ENCODE data around the gene ZNF221. TPM values are rescaled to one million over a fixed set of nuclear protein-coding genes. Genes with fewer than 3 reads are reported as not detected.

The ZNF221 gene
- total and polyA plus RNA-seq, 10 of the 15 experiments (the other 5 are each of a cell fraction or from before 2014, with no cell fraction given) = 0.15 to 1.7 (median 0.45) TPM; not detected in 1

- CTCF ChIA-PET = no interaction called here
Measured at GRCh38 chr19:43902399-43902798, 48.6 kb upstream of the ZNF221 start.

More at GRCh38 chr19:43902399-43902798, 48.6 kb upstream of the ZNF221 start:
- ChIA-PET POLR2A (interaction anchor here (1.6 kb wide), 1 partner anchor 33 kb away, joined by 9 read pairs; the partner anchor contains the start of gene ZNF45), RAD21 (ENCODE audit: unreplicated experiment) (interaction anchor here (1.3 kb wide), 1 partner anchor 33 kb away, joined by 4 read pairs; the partner anchor contains the start of gene ZNF45), SMC1A (ENCODE audit: uncharacterized antibody, unreplicated experiment) (interaction anchor here (1.1 to 1.3 kb wide), 2 partner anchors 74 to 193 kb away, joined by 3 to 4 read pairs; no protein-coding TSS in a partner anchor)
- WGBS (ENCODE audit: insufficient coverage, insufficient replicate concordance, low lambda C conversion rate, missing lambda C conversion rate) = 57% methylated on average over 4 of the region's 4 CpGs
- Histone ChIP-seq H3K4me1 (ENCODE audit: control insufficient read depth, insufficient read depth, low read length) (peaks cover 8% of the 10 kb centered on the region; the same call in 1 of the 2 replicates), H3K4me3 (peak overlapping the region; percentile 85; the same call in 1 of the 2 replicates), H3K36me3 (ENCODE audit: control insufficient read depth in 2 of 2, insufficient read depth in 2 of 2, low read length in 1 of 2) (no peaks in the 10 kb centered on the region), H3K27ac (ENCODE audit: control insufficient read depth, insufficient read depth) (no peak overlapping the region), H4K20me1 (ENCODE audit: control insufficient read depth, insufficient read depth) (no peaks in the 10 kb centered on the region), H2AFZ (ENCODE audit: control insufficient read depth, low read depth, low read length) (peak overlapping the region; percentile 97), H3K4me2 (ENCODE audit: control insufficient read depth, insufficient read depth) (no peak overlapping the region), H3K79me2 (ENCODE audit: control insufficient read depth, insufficient read depth, low read length) (no peaks in the 10 kb centered on the region), H3K9ac (ENCODE audit: control insufficient read depth, insufficient read depth, low read length) (no peak overlapping the region), H3K27me3 (replicated peaks in 1 of 2; ENCODE audit: control insufficient read depth in 2 of 2, insufficient read depth in 2 of 2, low read length in 1 of 2) (no peaks in the 10 kb centered on the region), H3K9me3 (replicated peaks; ENCODE audit: control insufficient read depth, insufficient read depth, low read length) (peaks cover 1% of the 10 kb centered on the region)
- no peak for DNase-seq (ENCODE audit: low read depth, low spot score)
- intact Hi-C loops (cut with micrococcal nuclease; ENCODE audit: unreplicated experiment) (no loop called here), in situ Hi-C loops (cut with MboI) (no loop called here)
- ATAC-seq = no peak
- BruUV-seq (replicated peaks) = no TSS peak
- TF ChIP-seq CHD4 (IDR thresholded peaks at IDR 0.05) = no peak
- TF ChIP-seq KLF5 (IDR thresholded peaks at IDR 0.05; ENCODE audit: partially characterized antibody) = no peak
- no peak for TF ChIP-seq RAD51 (IDR thresholded peaks at IDR 0.05)
- no peak for TF ChIP-seq ZZZ3 (IDR thresholded peaks at IDR 0.05; ENCODE audit: control insufficient read depth, insufficient read length, low read depth)
- TF ChIP-seq WRNIP1 (IDR thresholded peaks at IDR 0.05; ENCODE audit: borderline replicate concordance, low read depth, low read length) = no peak
- no peak for TF ChIP-seq RELA (IDR thresholded peaks at IDR 0.05; ENCODE audit: borderline replicate concordance, partially characterized antibody)
- no peak for TF ChIP-seq RELB (IDR thresholded peaks at IDR 0.05; ENCODE audit: low read depth)
- TF ChIP-seq ZNF622 (IDR thresholded peaks at IDR 0.05) = no peak
- no peak for TF ChIP-seq E2F8 (IDR thresholded peaks at IDR 0.05; ENCODE audit: low read depth, partially characterized antibody)
- no peak for TF ChIP-seq USF1 (IDR thresholded peaks at IDR 0.05; ENCODE audit: borderline replicate concordance, extremely low read length, insufficient read depth, low read depth, low read length)
- TF ChIP-seq ZBTB4 (CRISPR knock-in tag; IDR thresholded peaks at IDR 0.05) = no peak
- TF ChIP-seq STAT1 (conservative IDR thresholded peaks at IDR 0.05) = no peak
- TF ChIP-seq ZNF24 (IDR thresholded peaks at IDR 0.05) = no peak
- no peak for FAIRE-seq

Measured in GM12878 (cell line).